Panc1 (cell line): ENCODE measurements around the gene CAMK4. TPM values are rescaled to one million over a fixed set of nuclear protein-coding genes. Genes with fewer than 3 reads are reported as not detected.

Source experiments
- ATAC-seq: fragments of 200-7000 bp; cut with Tn5 transposase; 2 replicates; pipeline ENCODE4 v1.9.1; 2020; ENCODE audit warnings: mild to moderate bottlenecking, moderate library complexity
- BruUV-seq: library from RNA; stranded (reverse); fragments of 400-500 nt; replicated peaks from 2 replicates; lab custom pipeline; 2021; lab: Mats Ljungman, UMichigan
- CTCF ChIA-PET: fragments of 300-600 bp; sonication (Branson Sonifier 250); formaldehyde crosslinking; loops from one replicate; lab custom pipeline; 2022; ENCODE audit warnings: antibody characterized with exemption; lab: Charles Lee
- POLR2A ChIA-PET: fragments of 300-600 bp; sonication (Branson Sonifier 250); formaldehyde crosslinking; loops from one replicate; lab custom pipeline; 2022; ENCODE audit warnings: antibody characterized with exemption; lab: Charles Lee
- DNase-seq: peaks from one replicate; pipeline ENCODE4 v3.0.0-alpha.2; 2010; ENCODE audit warnings: low read depth, low spot score
- H3K27ac ChIP-seq: 2 replicates; pipeline ENCODE4 v1.5.1; 2011; ENCODE audit warnings: mild to moderate bottlenecking, low read length, inconsistent platforms
- H3K27me3 ChIP-seq: fragments of 200-500 bp; sonication (Bioruptor generic); 2 replicates; pipeline ENCODE4 v1.6.0; 2014; ENCODE audit warnings: low read length, inconsistent platforms; ENCODE audit not compliant: control insufficient read depth, insufficient read depth
- H3K36me3 ChIP-seq: fragments of 200-500 bp; sonication (Bioruptor generic); 2 replicates; pipeline ENCODE4 v1.5.1; 2014; ENCODE audit warnings: inconsistent platforms, mild to moderate bottlenecking, low read length, moderate library complexity; ENCODE audit not compliant: control insufficient read depth, insufficient read depth
- H3K4me1 ChIP-seq: 2 replicates; pipeline ENCODE4 v1.5.1; 2011; ENCODE audit warnings: inconsistent platforms, mild to moderate bottlenecking, low read length, moderate library complexity; ENCODE audit not compliant: control insufficient read depth, insufficient read depth
- H3K4me3 ChIP-seq, 2 experiments: 2 replicates each; pipeline ENCODE4 v1.5.1; 2011 to 2012; ENCODE audit warnings: low read depth in 2 of 2, low read length in 2 of 2, mild to moderate bottlenecking in 2 of 2, inconsistent platforms in 1 of 2, moderate library complexity in 1 of 2
- H3K9me3 ChIP-seq: fragments of 200-500 bp; sonication (Bioruptor generic); 2 replicates; pipeline ENCODE4 v1.5.1; 2014; ENCODE audit warnings: low read depth, mild to moderate bottlenecking, inconsistent platforms, low read length, moderate library complexity; ENCODE audit not compliant: control insufficient read depth, insufficient read depth
- POLR2AphosphoS5 ChIP-seq: IDR thresholded peaks from 2 replicates; pipeline ENCODE4 v1.6.1; 2012; ENCODE audit warnings: mild to moderate bottlenecking, low read depth, low read length, moderate library complexity
- SIN3A ChIP-seq: IDR thresholded peaks from 2 replicates; pipeline ENCODE4 v1.6.1; 2012; ENCODE audit warnings: low read depth, mild to moderate bottlenecking, low read length, moderate library complexity, borderline replicate concordance; ENCODE audit not compliant: insufficient read depth
- TCF7L2 ChIP-seq: IDR thresholded peaks from 2 replicates; pipeline ENCODE4 v1.6.1; 2011; ENCODE audit warnings: mild to moderate bottlenecking, low read depth, low read length, inconsistent platforms
- in situ Hi-C: cut with HindIII; loops from 2 replicates; pipeline ENCODE4 v1.10.0; 2016; ENCODE audit warnings: low sequenced_read_pairs, low pct_unique_long_range_greater_than_20kb
- intact Hi-C: fragments of 100-400 bp; cut with micrococcal nuclease; formaldehyde crosslinking; loops from one replicate; pipeline ENCODE4 v1.10.0; 2022; ENCODE audit not compliant: unreplicated experiment
- total RNA-seq: library from RNA; stranded (reverse); gene quantifications from one replicate; pipeline ENCODE4 v1.2.1, GENCODE V29; 2021; ENCODE audit not compliant: unreplicated experiment
- TF ChIP-seq, protein P1 (sequence below), 2 experiments: IDR thresholded peaks; 2 replicates each; pipeline ENCODE4 v1.6.1; 2011 to 2012; ENCODE audit warnings: low read depth in 2 of 2, control low read depth in 1 of 2, low read length in 1 of 2, mild to moderate bottlenecking in 1 of 2, moderate library complexity in 1 of 2; ENCODE audit not compliant: insufficient read depth in 1 of 2
- TF ChIP-seq, protein P2 (sequence below): fragments of 450-650 bp; IDR thresholded peaks from 2 replicates; pipeline ENCODE4 v1.5.1; 2017; ENCODE audit warnings: mild to moderate bottlenecking

The CAMK4 gene
- total RNA-seq, 1 experiment from 2014 or later, result 0.39 TPM

DNA sequence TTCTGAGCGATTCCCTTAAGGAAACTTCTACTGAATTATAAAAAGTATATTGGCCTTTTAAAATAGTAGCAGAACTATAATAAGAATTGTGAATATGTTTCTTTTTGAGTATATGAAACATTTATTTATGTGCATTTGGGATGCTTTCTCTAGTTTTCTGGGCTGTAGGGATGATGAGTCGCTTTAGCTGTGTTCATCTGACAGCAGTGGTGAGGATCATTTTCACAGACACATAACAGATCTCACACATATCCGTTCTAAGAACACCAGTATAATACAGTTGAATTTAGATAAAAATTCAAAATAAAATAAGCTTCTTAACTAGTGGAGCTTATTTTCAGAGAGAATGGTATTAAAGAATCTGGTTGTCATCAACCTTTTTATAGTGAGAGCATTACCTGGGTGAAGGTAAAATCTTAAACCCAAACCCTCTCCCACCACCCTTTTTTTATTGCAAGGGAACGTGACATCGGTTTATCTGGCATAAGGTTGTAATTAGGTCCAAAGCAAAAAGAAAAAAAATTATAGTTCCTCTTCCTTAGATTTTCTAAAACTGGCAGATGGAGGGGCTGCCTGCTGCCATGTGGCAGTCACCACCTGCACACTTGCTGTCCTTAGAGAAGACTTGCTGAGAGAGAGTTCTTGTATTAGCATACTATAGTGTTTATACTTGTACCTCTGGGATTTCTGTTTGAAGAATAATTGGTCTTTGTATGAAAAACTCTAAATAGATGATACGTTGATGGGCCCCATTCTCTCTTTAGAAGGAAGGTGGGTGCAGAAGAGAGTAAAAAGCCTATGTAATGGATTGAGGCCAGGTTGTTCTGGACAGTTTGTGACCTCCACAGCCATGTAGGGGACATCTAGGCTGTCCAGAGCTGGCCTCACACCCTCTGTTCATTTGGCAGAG is 86.8 kb downstream of the CAMK4 start:
- POLR2A ChIA-PET, result no interaction called here
- CTCF ChIA-PET, result no interaction called here
- ATAC-seq, result no peak

DNA sequence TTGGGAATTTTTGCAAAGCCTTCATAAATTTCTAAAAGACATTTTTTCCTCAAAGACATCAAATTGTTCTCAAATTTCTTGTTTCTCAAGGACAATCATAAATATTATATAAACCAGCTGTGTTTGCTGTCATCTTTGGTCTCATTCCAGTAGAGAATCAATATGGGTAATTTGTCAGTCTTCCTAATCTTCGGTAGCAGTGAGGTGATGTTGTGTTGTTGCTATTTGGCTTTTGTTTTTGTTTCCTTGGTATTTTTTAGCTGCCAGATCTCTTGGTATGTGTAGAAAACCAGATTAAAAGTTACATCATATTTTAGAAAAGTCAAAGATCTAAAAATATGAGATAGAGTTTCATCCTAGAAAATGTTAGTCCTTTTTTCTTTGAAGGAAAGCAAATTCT is 87.5 kb downstream of the CAMK4 start:
- H3K9me3 ChIP-seq, result no peaks in the 10 kb centered on the region
- no peak overlapping the region for H3K4me3 ChIP-seq
- no TSS peak for BruUV-seq
- no peaks in the 10 kb centered on the region for H3K4me1 ChIP-seq
- POLR2A ChIA-PET, result no interaction called here
- H3K27me3 ChIP-seq, result no peaks in the 10 kb centered on the region
- TF ChIP-seq TCF7L2, result no peak
- TF ChIP-seq POLR2AphosphoS5, result no peak
- TF ChIP-seq, protein P1, sequence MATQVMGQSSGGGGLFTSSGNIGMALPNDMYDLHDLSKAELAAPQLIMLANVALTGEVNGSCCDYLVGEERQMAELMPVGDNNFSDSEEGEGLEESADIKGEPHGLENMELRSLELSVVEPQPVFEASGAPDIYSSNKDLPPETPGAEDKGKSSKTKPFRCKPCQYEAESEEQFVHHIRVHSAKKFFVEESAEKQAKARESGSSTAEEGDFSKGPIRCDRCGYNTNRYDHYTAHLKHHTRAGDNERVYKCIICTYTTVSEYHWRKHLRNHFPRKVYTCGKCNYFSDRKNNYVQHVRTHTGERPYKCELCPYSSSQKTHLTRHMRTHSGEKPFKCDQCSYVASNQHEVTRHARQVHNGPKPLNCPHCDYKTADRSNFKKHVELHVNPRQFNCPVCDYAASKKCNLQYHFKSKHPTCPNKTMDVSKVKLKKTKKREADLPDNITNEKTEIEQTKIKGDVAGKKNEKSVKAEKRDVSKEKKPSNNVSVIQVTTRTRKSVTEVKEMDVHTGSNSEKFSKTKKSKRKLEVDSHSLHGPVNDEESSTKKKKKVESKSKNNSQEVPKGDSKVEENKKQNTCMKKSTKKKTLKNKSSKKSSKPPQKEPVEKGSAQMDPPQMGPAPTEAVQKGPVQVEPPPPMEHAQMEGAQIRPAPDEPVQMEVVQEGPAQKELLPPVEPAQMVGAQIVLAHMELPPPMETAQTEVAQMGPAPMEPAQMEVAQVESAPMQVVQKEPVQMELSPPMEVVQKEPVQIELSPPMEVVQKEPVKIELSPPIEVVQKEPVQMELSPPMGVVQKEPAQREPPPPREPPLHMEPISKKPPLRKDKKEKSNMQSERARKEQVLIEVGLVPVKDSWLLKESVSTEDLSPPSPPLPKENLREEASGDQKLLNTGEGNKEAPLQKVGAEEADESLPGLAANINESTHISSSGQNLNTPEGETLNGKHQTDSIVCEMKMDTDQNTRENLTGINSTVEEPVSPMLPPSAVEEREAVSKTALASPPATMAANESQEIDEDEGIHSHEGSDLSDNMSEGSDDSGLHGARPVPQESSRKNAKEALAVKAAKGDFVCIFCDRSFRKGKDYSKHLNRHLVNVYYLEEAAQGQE (IDR thresholded peaks at IDR 0.05; ENCODE audit: insufficient read depth in 1 of 2, low read depth in 2 of 2, low read length in 1 of 2), result no peak
- TF ChIP-seq, protein P2, sequence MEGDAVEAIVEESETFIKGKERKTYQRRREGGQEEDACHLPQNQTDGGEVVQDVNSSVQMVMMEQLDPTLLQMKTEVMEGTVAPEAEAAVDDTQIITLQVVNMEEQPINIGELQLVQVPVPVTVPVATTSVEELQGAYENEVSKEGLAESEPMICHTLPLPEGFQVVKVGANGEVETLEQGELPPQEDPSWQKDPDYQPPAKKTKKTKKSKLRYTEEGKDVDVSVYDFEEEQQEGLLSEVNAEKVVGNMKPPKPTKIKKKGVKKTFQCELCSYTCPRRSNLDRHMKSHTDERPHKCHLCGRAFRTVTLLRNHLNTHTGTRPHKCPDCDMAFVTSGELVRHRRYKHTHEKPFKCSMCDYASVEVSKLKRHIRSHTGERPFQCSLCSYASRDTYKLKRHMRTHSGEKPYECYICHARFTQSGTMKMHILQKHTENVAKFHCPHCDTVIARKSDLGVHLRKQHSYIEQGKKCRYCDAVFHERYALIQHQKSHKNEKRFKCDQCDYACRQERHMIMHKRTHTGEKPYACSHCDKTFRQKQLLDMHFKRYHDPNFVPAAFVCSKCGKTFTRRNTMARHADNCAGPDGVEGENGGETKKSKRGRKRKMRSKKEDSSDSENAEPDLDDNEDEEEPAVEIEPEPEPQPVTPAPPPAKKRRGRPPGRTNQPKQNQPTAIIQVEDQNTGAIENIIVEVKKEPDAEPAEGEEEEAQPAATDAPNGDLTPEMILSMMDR, result no peak
- TF ChIP-seq SIN3A, result no peak
- no peak for DNase-seq
- no peak for ATAC-seq
- H3K36me3 ChIP-seq, result no peaks in the 10 kb centered on the region
- in situ Hi-C loops (no loop called here), intact Hi-C loops (no loop called here)
- CTCF ChIA-PET, result no interaction called here
- no peak overlapping the region for H3K27ac ChIP-seq

More for the DNA sequence above, 86.8 kb downstream of the CAMK4 start:
- no peak for DNase-seq
- Histone ChIP-seq H3K9me3 (no peaks in the 10 kb centered on the region), H3K36me3 (no peaks in the 10 kb centered on the region), H3K27ac (no peak overlapping the region), H3K4me3 (no peak overlapping the region), H3K4me1 (no peaks in the 10 kb centered on the region), H3K27me3 (no peaks in the 10 kb centered on the region)
- in situ Hi-C loops, result no loop called here
- TF ChIP-seq, protein P2, result no peak
- TF ChIP-seq, protein P1 (IDR thresholded peaks at IDR 0.05; ENCODE audit: insufficient read depth in 1 of 2, low read depth in 2 of 2, low read length in 1 of 2), result no peak
- TF ChIP-seq POLR2AphosphoS5, result no peak
- no peak for TF ChIP-seq TCF7L2
- TF ChIP-seq SIN3A, result no peak
- intact Hi-C loops, result no loop called here
- no TSS peak for BruUV-seq
